Activated CD4-positive, alpha-beta T cell treated with anti-CD3 and anti-CD28 coated beads for 36 hours (primary cell): Measurements from ENCODE around the gene HAND2. TPM values are rescaled to one million over a fixed set of nuclear protein-coding genes. Genes with fewer than 3 reads are reported as not detected.

Experiments
- ATAC-seq: fragments of 200-7000 bp; cut with Tn5 transposase; one replicate; pipeline ENCODE4 v1.10.0; 2021; ENCODE audit warnings: mild to moderate bottlenecking, moderate library complexity
- CTCF ChIA-PET: fragments of 350-600 bp; sonication (Branson Sonifier 250); formaldehyde crosslinking; loops from one replicate; lab custom pipeline; 2021; ENCODE audit warnings: antibody characterized with exemption; lab: Charles Lee
- POLR2A ChIA-PET: fragments of 350-600 bp; sonication (Branson Sonifier 250); formaldehyde crosslinking; loops from one replicate; lab custom pipeline; 2021; ENCODE audit warnings: antibody characterized with exemption, inconsistent platforms; lab: Charles Lee
- DNase-seq: peaks from one replicate; pipeline ENCODE4 v3.0.0-alpha.2; 2020
- H3K27ac Mint-ChIP-seq: one replicate; pipeline ENCODE4 v1.8.0; 2021; ENCODE audit warnings: mixed read lengths
- H3K27me3 Mint-ChIP-seq: one replicate; pipeline ENCODE4 v1.8.0; 2021; ENCODE audit warnings: mixed read lengths
- H3K36me3 Mint-ChIP-seq: one replicate; pipeline ENCODE4 v1.8.0; 2021; ENCODE audit warnings: low read depth, mixed read lengths
- H3K4me1 Mint-ChIP-seq: one replicate; pipeline ENCODE4 v1.8.0; 2021; ENCODE audit warnings: mixed read lengths
- H3K4me3 Mint-ChIP-seq: one replicate; pipeline ENCODE4 v1.8.0; 2021; ENCODE audit warnings: mild to moderate bottlenecking, moderate library complexity, mixed read lengths
- H3K9me3 Mint-ChIP-seq: one replicate; pipeline ENCODE4 v1.8.0; 2021; ENCODE audit warnings: low read depth, mixed read lengths
- intact Hi-C, 2 experiments: fragments of 100-400 bp; cut with DNase I in 1 of 2; cut with micrococcal nuclease in 1 of 2; formaldehyde crosslinking; loops; one replicate each; pipeline versions ENCODE4 v1.14.2 to v1.15.1; 2022 to 2024; cut with DNase I, micrococcal nuclease
- total RNA-seq, 2 experiments: library from RNA; stranded (reverse); gene quantifications; one replicate each; pipeline ENCODE4 v1.2.3, GENCODE V29; 2021

The HAND2 gene
- total RNA-seq, 2 experiments from 2014 or later, result not detected

DNA sequence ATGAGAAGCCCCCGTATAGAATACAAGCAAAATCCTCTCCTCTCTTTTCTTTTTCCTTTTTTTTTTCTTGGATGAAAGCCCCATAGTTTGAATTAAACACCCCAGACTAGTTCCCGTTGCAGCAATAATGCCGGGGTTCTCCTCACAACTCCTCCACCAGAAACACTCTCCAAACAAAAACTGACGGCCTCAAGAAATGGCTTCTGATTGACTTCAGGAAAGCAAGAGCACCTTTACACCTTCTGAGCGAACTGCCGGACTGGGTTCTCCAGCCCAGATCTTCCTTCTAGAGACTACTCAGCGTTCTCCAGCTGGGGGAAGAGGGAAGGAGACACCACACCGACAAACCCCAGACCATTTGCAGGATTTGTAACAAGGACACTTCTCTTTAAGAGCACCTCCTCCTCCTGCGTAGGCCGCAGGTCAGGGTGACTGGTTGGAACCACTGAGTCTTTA, 4.0 kb downstream of the HAND2 start:
- POLR2A ChIA-PET, result no interaction called here
- peak overlapping the region; percentile 2 for H3K4me3 Mint-ChIP-seq
- ATAC-seq, result no peak
- peaks cover 31% of the 10 kb centered on the region for H3K4me1 Mint-ChIP-seq
- peaks cover 2% of the 10 kb centered on the region for H3K9me3 Mint-ChIP-seq
- no peak overlapping the region for H3K27ac Mint-ChIP-seq
- CTCF ChIA-PET, result no interaction called here
- H3K36me3 Mint-ChIP-seq, result peaks cover 7% of the 10 kb centered on the region
- intact Hi-C loops, result no loop called here
- peaks cover 83% of the 10 kb centered on the region for H3K27me3 Mint-ChIP-seq
- DNase-seq, result no peak

DNA sequence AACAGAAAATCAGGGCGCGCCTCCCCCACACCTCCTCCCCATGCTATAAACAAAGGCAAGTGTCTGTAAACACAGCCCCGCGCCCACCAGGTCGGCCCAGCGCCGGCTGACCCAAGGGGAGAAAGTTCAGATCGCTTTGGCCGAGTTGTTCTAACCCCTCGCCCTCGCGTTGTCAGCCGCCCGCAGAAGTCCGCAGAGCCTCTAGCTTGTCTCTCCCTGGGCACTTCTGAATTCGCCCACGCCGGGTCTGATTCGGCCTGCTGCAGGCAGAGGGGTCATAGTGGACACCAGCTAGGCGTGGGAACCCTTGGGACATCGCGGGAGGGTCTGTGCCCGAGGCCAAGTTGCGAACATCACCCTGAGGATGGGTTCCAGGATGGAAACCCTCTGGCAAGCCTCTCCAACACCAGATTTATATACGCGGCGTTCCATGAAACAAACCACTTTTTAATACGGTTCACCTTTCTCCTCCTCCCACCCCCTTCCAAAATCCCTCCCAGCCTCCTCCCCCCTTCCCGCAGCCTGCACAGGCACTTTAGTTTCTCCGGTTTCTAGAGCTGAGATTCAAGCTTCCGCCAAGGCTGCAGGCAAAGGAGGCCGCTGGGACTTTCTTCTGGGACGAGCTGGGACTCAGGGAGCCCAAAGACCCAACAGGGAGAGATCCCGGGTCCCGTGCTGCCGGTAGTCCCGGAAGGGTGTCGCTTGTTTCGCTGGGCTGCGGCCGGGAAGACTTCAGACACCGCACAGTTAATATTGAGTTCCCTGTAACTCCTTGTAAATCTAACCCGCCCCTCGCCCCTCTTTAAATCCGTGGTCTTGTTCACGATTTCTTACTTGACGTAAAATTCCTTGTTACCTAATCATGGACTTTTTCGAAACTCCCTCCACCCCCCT, 4.7 kb downstream of the HAND2 start:
- ATAC-seq (no peak), DNase-seq (no peak)
- peaks cover 85% of the 10 kb centered on the region for H3K27me3 Mint-ChIP-seq
- POLR2A ChIA-PET, result no interaction called here
- H3K4me3 Mint-ChIP-seq, result no peak overlapping the region
- peaks cover 7% of the 10 kb centered on the region for H3K36me3 Mint-ChIP-seq
- H3K27ac Mint-ChIP-seq, result no peak overlapping the region
- peaks cover 2% of the 10 kb centered on the region for H3K9me3 Mint-ChIP-seq
- peaks cover 28% of the 10 kb centered on the region for H3K4me1 Mint-ChIP-seq
- intact Hi-C loops, result no loop called here
- CTCF ChIA-PET, result interaction anchor here (0.6 to 0.7 kb wide), 2 partner anchors 105 to 239 kb away, joined by 3 read pairs; no protein-coding TSS in a partner anchor

DNA sequence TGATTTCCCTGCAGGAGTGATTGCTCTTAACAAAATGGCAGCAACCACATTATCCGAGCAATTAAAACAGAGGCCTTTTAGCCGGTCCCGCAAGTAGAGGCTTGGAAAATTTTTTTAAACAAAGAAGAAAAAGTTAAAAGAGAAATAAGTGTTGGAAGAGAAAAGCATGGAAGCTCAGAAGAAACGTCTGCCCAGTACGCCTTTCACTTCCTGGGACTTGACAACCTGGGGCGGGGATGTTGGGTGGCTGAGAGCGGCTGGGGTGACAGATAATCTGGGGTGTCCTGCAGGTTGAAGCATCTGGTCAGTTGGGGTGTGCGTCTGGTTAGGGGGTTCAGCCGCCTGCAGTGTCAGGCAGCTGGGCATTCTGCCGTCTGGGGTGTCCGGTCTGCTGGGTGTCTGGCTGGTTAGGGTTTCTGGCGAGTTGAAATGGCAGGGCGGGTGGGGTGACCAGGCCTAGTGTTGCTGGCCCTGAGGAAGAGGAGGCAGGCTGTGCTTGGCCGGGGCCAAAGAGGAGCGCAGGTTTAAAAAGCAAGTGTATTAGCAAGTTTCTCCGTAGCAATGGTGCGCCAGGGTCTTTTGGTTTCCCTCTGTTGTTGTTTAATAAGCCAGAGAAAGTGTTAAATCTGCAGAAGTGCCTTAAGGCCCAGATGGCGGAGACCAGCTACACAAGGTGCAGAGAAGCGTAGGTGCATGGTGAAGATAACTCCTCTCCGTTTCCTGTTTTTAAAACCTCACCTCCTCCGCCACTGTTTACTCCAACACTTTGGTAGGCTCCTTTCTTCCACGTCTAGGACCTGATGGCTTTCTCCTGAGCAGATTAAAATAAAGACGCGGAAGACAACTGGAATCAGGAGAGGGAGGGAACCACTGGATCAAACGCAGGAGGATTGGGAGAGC, 5.6 kb downstream of the HAND2 start:
- Mint-ChIP-seq H3K36me3 (peaks cover 7% of the 10 kb centered on the region), H3K9me3 (peaks cover 2% of the 10 kb centered on the region), H3K27ac (no peak overlapping the region), H3K4me3 (no peak overlapping the region), H3K27me3 (peaks cover 86% of the 10 kb centered on the region), H3K4me1 (peaks cover 23% of the 10 kb centered on the region)
- ATAC-seq (no peak), DNase-seq (no peak)
- ChIA-PET CTCF (interaction anchor here (0.6 to 1.1 kb wide), 3 partner anchors 104 to 238 kb away, joined by 3 read pairs; no protein-coding TSS in a partner anchor), POLR2A (no interaction called here)
- intact Hi-C loops, result loop anchor here in 1 of 2 experiments (5.0 kb wide), 1 partner anchor 688 kb away; no protein-coding TSS in a partner anchor

DNA sequence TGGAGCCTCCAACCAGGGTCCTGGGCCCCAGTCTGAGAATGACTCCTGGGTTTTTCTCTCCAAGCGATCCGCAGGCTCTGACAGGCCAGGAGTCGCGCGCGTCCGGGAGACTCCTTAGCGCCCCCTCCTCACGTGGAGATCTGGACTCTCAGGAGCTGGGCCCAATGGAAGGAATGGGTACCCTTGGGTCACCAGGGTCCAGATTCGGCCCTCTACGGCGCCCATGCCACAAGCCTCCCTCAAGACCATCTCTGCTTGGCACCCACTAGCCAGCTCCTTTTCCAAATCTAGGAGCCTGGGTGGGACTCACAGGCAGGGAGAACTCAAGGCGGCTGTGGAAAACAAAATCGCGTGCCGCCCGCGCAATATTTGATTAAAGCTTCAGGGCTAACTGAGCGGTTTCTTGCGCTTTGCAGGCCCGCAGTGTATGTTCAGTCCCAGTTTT, 7.1 kb downstream of the HAND2 start:
- intact Hi-C loops, result loop anchor here (2.0 to 5.0 kb wide), 2 partner anchors 689 to 692 kb away; no protein-coding TSS in a partner anchor
- DNase-seq (no peak), ATAC-seq (no peak)
- Mint-ChIP-seq H3K27me3 (peaks cover 88% of the 10 kb centered on the region), H3K9me3 (peaks cover 2% of the 10 kb centered on the region), H3K36me3 (peaks cover 7% of the 10 kb centered on the region), H3K4me1 (peaks cover 20% of the 10 kb centered on the region), H3K4me3 (peak overlapping the region; percentile 51), H3K27ac (no peak overlapping the region)
- POLR2A ChIA-PET, result interaction anchor here (0.6 kb wide), 1 partner anchor 194 kb away, joined by 3 read pairs; no protein-coding TSS in a partner anchor
- CTCF ChIA-PET, result interaction anchor here (0.8 to 1.1 kb wide), 3 partner anchors 15 to 102 kb away, joined by 3 to 5 read pairs (median 4); no protein-coding TSS in a partner anchor

DNA sequence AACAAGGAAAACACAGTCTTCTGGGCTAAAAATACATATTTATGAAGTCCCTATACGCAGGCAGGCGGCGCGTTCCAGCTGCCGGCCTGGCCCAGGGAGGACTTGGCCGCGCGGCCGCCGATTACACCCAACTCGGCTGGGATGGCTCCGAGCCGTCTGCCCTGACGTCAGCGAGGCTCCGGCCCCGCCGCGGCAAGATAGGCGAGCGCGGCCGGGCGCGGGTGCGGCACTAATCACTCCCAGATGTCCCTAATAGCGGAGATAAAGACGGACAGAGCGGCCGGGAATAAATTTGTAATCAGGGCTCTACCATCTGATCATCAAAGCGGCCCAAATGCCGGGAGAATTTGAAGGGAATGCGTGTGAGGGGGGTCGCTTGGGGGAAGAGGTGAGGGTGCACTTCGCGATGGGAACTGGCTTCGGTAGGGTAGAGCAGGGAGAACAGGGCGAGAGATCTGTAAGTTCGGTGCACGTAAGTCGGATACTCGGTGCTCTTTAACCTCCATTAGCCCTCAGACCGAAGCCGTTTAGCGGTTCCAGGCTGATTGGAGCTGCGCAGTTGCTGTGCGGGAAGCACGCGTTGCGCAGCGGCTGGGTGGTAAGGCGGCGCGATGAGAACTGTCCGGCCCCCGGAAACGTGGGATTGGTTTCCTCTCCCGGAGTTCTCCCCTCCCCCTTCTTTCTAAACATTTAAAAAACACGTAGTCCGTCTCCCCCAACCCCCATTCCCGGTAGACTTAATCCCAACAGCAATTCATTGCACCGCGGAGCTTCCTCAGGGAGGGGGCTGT, 7.7 kb downstream of the HAND2 start:
- H3K4me3 Mint-ChIP-seq, result peak overlapping the region; percentile 51
- peaks cover 7% of the 10 kb centered on the region for H3K36me3 Mint-ChIP-seq
- POLR2A ChIA-PET, result interaction anchor here (0.6 kb wide), 1 partner anchor 193 kb away, joined by 3 read pairs; no protein-coding TSS in a partner anchor
- no peak for ATAC-seq
- H3K9me3 Mint-ChIP-seq, result peaks cover 2% of the 10 kb centered on the region
- H3K27me3 Mint-ChIP-seq, result peaks cover 88% of the 10 kb centered on the region
- CTCF ChIA-PET, result interaction anchor here (0.8 to 1.1 kb wide), 2 partner anchors 16 kb away, joined by 4 to 5 read pairs; no protein-coding TSS in a partner anchor
- H3K27ac Mint-ChIP-seq, result no peak overlapping the region
- DNase-seq, result peak; percentile 26
- intact Hi-C loops, result loop anchor here (2.0 to 5.0 kb wide), 2 partner anchors 690 to 692 kb away; no protein-coding TSS in a partner anchor
- H3K4me1 Mint-ChIP-seq, result peaks cover 20% of the 10 kb centered on the region

DNA sequence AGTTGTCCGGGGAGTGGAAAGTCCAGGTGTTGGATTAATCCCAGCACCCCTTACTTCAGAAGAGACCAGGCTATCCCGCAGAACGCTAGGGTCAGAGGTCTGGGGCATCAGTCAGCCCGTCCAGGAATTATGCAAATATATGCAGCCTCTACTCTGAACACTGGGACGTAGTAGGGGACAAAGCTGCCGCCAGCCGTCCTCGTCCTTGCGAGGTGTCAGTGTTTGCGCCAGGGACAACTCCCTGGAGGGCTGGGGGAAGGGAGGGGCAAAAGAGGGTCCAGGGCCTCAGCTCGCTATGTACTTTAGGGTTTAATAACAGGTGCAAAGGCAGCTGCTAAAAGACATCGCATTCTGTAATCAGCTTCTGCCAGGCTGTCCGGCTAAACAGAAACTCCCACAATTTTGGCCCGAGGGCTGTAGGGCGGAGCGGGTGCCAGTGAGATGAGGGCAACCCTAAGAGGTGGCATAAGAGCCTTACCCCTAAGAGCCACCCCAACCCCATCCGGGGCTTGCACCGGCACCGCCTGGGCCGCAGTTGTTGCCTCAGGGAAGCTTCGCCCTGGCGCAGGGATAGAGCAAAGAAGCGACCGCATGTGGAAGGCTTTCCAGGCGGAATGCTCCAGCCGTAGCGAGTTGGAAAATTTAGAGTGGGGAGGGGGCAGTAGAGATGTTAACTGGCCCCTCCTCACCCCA, 8.4 kb downstream of the HAND2 start:
- DNase-seq (no peak), ATAC-seq (no peak)
- ChIA-PET CTCF (no interaction called here), POLR2A (no interaction called here)
- peaks cover 7% of the 10 kb centered on the region for H3K36me3 Mint-ChIP-seq
- H3K27ac Mint-ChIP-seq, result no peak overlapping the region
- no peak overlapping the region for H3K4me3 Mint-ChIP-seq
- no peaks in the 10 kb centered on the region for H3K9me3 Mint-ChIP-seq
- peaks cover 21% of the 10 kb centered on the region for H3K4me1 Mint-ChIP-seq
- H3K27me3 Mint-ChIP-seq, result peaks cover 86% of the 10 kb centered on the region
- intact Hi-C loops, result loop anchor here (2.0 to 5.0 kb wide), 2 partner anchors 691 to 693 kb away; no protein-coding TSS in a partner anchor

DNA sequence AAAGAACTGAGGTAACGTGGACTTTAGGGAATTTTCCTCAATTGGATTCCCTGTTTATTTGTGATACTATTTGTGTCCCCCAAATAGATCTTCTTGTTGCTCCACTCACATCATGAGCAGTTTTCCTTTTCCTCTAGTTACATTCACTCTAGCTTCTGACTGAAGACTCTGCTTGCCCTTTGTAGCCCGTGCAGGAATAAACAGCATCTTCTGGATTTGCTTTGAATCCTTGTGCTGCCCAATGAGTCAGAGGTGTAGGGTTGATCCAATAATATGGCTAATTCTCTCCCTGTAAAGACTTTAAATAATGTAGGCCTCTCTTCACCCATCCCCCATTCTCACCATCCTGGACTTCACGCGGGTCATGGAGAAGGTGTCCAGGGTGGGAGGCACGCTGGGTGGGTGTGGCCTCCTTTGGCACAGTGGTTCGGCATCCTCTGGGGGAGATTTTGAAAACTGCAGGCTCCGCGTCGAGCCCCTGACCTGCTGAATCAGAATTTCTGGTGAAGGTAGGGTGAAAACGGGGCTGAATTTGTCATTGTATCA, 9.0 kb downstream of the HAND2 start:
- Mint-ChIP-seq H3K9me3 (no peaks in the 10 kb centered on the region), H3K4me3 (no peak overlapping the region), H3K36me3 (peaks cover 5% of the 10 kb centered on the region), H3K4me1 (peaks cover 22% of the 10 kb centered on the region), H3K27me3 (peaks cover 88% of the 10 kb centered on the region), H3K27ac (no peak overlapping the region)
- ChIA-PET CTCF (interaction anchor here (1.6 kb wide), 1 partner anchor 22 kb away, joined by 4 read pairs; no protein-coding TSS in a partner anchor), POLR2A (no interaction called here)
- ATAC-seq (no peak), DNase-seq (no peak)
- intact Hi-C loops, result loop anchor here in 1 of 2 experiments (5.0 kb wide), 1 partner anchor 691 kb away; no protein-coding TSS in a partner anchor

DNA sequence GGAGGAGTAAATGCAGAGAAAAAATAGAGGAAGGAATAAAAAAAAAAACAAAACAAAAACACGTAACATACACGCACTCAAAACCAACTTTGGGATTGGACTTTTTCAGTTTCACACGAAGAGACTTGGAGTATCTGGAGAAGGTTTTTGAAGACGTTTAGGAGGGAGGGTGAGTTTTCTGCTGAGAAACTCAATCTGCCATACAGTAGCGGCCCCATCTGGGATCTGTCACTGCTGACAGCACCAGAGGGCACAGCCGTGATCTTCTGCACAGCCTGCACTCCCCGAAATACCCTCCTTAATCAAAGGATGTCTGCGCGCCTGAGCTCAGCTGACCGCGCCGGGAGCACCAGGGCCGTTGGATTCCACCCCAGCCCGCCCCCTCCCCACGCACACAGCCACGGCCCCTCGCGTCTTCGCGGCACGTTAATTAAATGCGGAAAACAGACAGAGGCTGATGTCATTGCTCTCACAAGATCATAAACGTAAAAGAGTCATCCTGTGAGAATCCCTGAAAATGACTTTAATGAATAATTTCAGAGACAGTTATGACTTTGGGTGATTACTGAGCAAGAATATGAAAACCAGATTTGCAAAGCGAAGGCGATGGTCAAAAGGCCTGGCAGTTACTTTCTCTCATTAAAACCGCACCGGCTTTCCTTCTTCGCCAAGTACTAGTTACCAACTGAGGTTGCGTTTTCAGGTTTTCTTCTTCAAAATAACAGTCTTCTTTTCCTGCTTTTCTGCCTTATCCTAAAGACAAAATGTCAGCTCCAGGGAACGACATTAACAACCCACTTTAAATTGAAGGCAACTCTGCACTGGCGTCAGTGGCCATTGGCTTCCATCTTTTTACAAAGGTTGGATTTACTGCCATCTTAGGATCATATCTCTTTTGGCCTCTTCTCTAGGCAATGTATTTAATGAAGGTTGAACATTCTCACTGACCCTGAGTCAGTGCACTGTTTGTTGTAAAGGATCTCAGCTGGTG, 10.6 kb downstream of the HAND2 start:
- H3K4me3 Mint-ChIP-seq, result no peak overlapping the region
- peak; percentile 21 for DNase-seq
- peaks cover 22% of the 10 kb centered on the region for H3K4me1 Mint-ChIP-seq
- peaks cover 2% of the 10 kb centered on the region for H3K36me3 Mint-ChIP-seq
- H3K9me3 Mint-ChIP-seq, result no peaks in the 10 kb centered on the region
- H3K27ac Mint-ChIP-seq, result no peak overlapping the region
- intact Hi-C loops, result loop anchor here in 1 of 2 experiments (5.0 kb wide), 1 partner anchor 693 kb away; no protein-coding TSS in a partner anchor
- POLR2A ChIA-PET, result no interaction called here
- no peak for ATAC-seq
- peaks cover 86% of the 10 kb centered on the region for H3K27me3 Mint-ChIP-seq
- CTCF ChIA-PET, result interaction anchor here (0.5 to 1.6 kb wide), 3 partner anchors 20 to 682 kb away, joined by 3 to 4 read pairs (median 3); no protein-coding TSS in a partner anchor
